Keratinocyte (primary cell): ENCODE results near the gene GPRIN2. TPM values are rescaled to one million over a fixed set of nuclear protein-coding genes. Genes with fewer than 3 reads are reported as not detected.

Experiments used
- DNase-seq: peaks from one replicate; pipeline ENCODE4 v3.0.0-alpha.2; 2011; ENCODE audit warnings: low read depth, missing footprints, low spot score
- FAIRE-seq: peaks from 2 replicates; lab custom pipeline; 2011; peaks lifted over from hg19 to GRCh38; lab: Jason Lieb, UNC
- H2AFZ ChIP-seq: 2 replicates; pipeline ENCODE4 v1.6.0; 2012; ENCODE audit warnings: low read length, control low read depth, inconsistent platforms; ENCODE audit not compliant: control insufficient read depth
- H3K27ac ChIP-seq: 2 replicates; pipeline ENCODE4 v1.5.1; 2011; ENCODE audit warnings: low read length; ENCODE audit not compliant: control insufficient read depth, insufficient read depth
- H3K27me3 ChIP-seq: 3 replicates; pipeline ENCODE4 v1.6.0; 2011; ENCODE audit warnings: low read length; ENCODE audit not compliant: control insufficient read depth, insufficient read depth; ENCODE audit errors: extremely low read depth
- H3K36me3 ChIP-seq, 2 experiments: 2 replicates in 1 of 2; 3 replicates in 1 of 2; pipeline ENCODE4 v1.5.1; 2011; ENCODE audit warnings: low read length in 2 of 2, mild to moderate bottlenecking in 1 of 2; ENCODE audit not compliant: control insufficient read depth in 2 of 2, insufficient read depth in 2 of 2; ENCODE audit errors: extremely low read depth in 1 of 2
- H3K4me1 ChIP-seq: 3 replicates; pipeline ENCODE4 v1.5.1; 2011; ENCODE audit warnings: low read length; ENCODE audit not compliant: control insufficient read depth, insufficient read depth; ENCODE audit errors: extremely low read depth
- H3K4me2 ChIP-seq: 3 replicates; pipeline ENCODE4 v1.6.0; 2011; ENCODE audit warnings: low read depth, low read length; ENCODE audit not compliant: control insufficient read depth, insufficient read depth; ENCODE audit errors: extremely low read depth
- H3K4me3 ChIP-seq, 3 experiments: fragments of 200-600 bp in 1 of 3; sonication (generic) in 1 of 3; 2 replicates in 2 of 3; 3 replicates in 1 of 3; pipeline ENCODE4 v1.5.1; 2011 to 2016; ENCODE audit warnings: low read length in 3 of 3, mild to moderate bottlenecking in 3 of 3, control low read depth in 2 of 3, inconsistent platforms in 1 of 3, low read depth in 1 of 3, mixed read lengths in 1 of 3, mixed run types in 1 of 3, moderate library complexity in 1 of 3; ENCODE audit not compliant: control insufficient read depth in 2 of 3, insufficient read depth in 2 of 3; ENCODE audit errors: extremely low read depth in 1 of 3
- H3K79me2 ChIP-seq: 2 replicates; pipeline ENCODE4 v1.6.0; 2012; ENCODE audit warnings: low read length; ENCODE audit not compliant: control insufficient read depth, insufficient read depth
- H3K9ac ChIP-seq: 3 replicates; pipeline ENCODE4 v1.6.0; 2011; ENCODE audit warnings: low read length; ENCODE audit not compliant: control insufficient read depth, insufficient read depth; ENCODE audit errors: extremely low read depth
- H3K9me1 ChIP-seq: 3 replicates; pipeline ENCODE4 v1.6.0; 2011; ENCODE audit warnings: low read length; ENCODE audit not compliant: control insufficient read depth, insufficient read depth; ENCODE audit errors: extremely low read depth
- H3K9me3 ChIP-seq: 2 replicates; pipeline ENCODE4 v1.5.1; 2012; ENCODE audit warnings: low read depth, low read length; ENCODE audit not compliant: control insufficient read depth
- H4K20me1 ChIP-seq: 3 replicates; pipeline ENCODE4 v1.6.0; 2011; ENCODE audit warnings: low read length; ENCODE audit not compliant: control insufficient read depth, insufficient read depth; ENCODE audit errors: extremely low read depth
- EZH2 ChIP-seq: IDR thresholded peaks from one replicate; pipeline ENCODE4 v1.6.1; 2012; ENCODE audit warnings: inconsistent platforms, mild to moderate bottlenecking, low read length, moderate library complexity
- dilution Hi-C: fragments of 300-500 bp; cut with MboI; formaldehyde crosslinking; loops from one replicate; pipeline ENCODE4 v1.7.0; 2020; ENCODE audit warnings: low sequenced_read_pairs; ENCODE audit not compliant: extremely low pct_ligation_motif_present
- polyA plus RNA-seq, 5 experiments: library from polyadenylated mRNA; depleted of rRNA in 3 of 5; stranded (reverse) in 3 of 5; stranded (forward) in 1 of 5; unstranded in 1 of 5; fragments of >200 nt; gene quantifications; 1 replicate in 1 of 5; 2 replicates in 3 of 5; 3 replicates in 1 of 5; pipeline versions ENCODE4 v1.2.1 to v1.2.3, GENCODE V29; 2011 to 2012; ENCODE audit warnings: missing spikeins in 2 of 5, low read depth in 1 of 5, low replicate concordance in 1 of 5
- TF ChIP-seq, protein P1 (sequence below), 3 experiments: IDR thresholded peaks in 1 of 3; conservative IDR thresholded peaks in 1 of 3; optimal IDR thresholded peaks in 1 of 3; 2 replicates in 2 of 3; 3 replicates in 1 of 3; pipeline versions ENCODE3 to v1.5.1; 2011; ENCODE audit warnings: low read length in 3 of 3, mild to moderate bottlenecking in 3 of 3, moderate library complexity in 2 of 3, control low read depth in 1 of 3, inconsistent platforms in 1 of 3; ENCODE audit not compliant: insufficient read depth in 2 of 3; ENCODE audit errors: extremely low read depth in 1 of 3

Gene GPRIN2
- polyA plus RNA-seq, 1 donor (not counting 4 experiments of a cell fraction or from before 2014, with no cell fraction given), result 0.08 TPM

DNA sequence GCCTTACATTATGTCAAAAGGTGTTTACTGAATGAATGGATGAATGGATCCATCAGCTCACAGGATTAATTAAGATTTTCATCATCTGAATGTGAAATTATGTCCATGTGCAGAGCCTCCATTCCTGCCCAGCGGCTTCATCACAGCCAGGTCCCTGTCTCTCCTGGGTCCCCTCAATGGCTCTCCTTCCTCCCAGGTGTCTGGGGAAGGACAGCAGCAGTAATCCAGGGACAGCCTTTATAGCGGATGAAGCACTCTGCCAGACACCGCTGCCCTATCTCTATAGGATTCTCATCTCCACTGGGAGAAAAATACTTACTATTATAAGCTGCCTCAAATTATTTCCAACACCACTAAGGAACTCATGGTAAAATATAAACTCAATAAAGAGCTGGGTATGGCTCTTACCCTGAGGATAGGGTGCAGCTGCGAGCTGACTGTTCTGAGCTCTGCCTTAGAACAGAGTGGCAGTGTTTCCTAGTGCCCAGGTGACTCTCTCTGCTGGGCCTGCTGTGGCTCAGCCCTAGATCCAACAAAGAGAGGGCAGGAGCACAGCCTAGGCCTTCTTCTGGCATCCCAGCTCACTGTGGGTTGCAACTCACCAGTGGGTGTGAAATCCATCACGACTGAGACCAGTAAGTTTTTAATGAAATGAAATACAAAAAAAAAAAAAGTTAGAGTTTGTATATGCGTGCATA, 38.3 kb downstream of the GPRIN2 start:
- no peaks in the 10 kb centered on the region for H3K9me1 ChIP-seq
- TF ChIP-seq EZH2, result no peak
- TF ChIP-seq, protein P1, sequence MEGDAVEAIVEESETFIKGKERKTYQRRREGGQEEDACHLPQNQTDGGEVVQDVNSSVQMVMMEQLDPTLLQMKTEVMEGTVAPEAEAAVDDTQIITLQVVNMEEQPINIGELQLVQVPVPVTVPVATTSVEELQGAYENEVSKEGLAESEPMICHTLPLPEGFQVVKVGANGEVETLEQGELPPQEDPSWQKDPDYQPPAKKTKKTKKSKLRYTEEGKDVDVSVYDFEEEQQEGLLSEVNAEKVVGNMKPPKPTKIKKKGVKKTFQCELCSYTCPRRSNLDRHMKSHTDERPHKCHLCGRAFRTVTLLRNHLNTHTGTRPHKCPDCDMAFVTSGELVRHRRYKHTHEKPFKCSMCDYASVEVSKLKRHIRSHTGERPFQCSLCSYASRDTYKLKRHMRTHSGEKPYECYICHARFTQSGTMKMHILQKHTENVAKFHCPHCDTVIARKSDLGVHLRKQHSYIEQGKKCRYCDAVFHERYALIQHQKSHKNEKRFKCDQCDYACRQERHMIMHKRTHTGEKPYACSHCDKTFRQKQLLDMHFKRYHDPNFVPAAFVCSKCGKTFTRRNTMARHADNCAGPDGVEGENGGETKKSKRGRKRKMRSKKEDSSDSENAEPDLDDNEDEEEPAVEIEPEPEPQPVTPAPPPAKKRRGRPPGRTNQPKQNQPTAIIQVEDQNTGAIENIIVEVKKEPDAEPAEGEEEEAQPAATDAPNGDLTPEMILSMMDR (optimal IDR thresholded peaks at IDR 0.05 in 1 of 3, IDR thresholded peaks at IDR 0.05 in 1 of 3, conservative IDR thresholded peaks at IDR 0.05 in 1 of 3; ENCODE audit: extremely low read depth in 1 of 3, insufficient read depth in 2 of 3, low read length in 3 of 3), result no peak
- H3K4me2 ChIP-seq, result no peak overlapping the region
- dilution Hi-C loops, result no loop called here
- no peak overlapping the region for H3K9ac ChIP-seq
- no peak overlapping the region for H3K4me3 ChIP-seq
- no peaks in the 10 kb centered on the region for H3K9me3 ChIP-seq
- H3K36me3 ChIP-seq, result no peaks in the 10 kb centered on the region
- H3K27ac ChIP-seq, result no peak overlapping the region
- H2AFZ ChIP-seq, result no peak overlapping the region
- H3K4me1 ChIP-seq, result peaks cover 21% of the 10 kb centered on the region
- H3K79me2 ChIP-seq, result no peaks in the 10 kb centered on the region
- peaks cover 8% of the 10 kb centered on the region for H3K27me3 ChIP-seq
- FAIRE-seq (no peak), DNase-seq (no peak)
- H4K20me1 ChIP-seq, result no peaks in the 10 kb centered on the region

DNA sequence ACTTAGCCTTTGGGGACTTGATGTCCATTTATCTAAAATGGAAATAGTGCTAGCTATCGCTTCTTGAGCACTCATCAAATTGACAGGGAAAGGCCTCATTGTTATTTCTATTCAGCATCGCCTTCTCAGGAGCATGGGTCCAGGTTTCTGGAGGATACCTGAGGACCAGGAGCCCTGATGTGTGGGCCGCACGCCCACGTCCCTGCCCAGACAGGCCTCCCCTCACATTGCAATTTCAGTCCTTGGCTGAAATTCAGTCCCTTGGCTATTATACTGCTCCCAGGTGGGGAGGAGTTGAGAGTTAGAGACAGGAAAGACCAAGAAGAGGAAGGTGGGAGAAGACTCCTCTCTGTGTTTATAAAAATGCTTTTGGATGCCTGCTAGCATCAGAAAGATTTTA, 38.9 kb downstream of the GPRIN2 start:
- Histone ChIP-seq H3K9ac (no peak overlapping the region), H3K4me2 (no peak overlapping the region), H2AFZ (no peak overlapping the region), H3K27ac (no peak overlapping the region), H3K4me1 (peaks cover 16% of the 10 kb centered on the region), H4K20me1 (no peaks in the 10 kb centered on the region), H3K79me2 (no peaks in the 10 kb centered on the region), H3K36me3 (no peaks in the 10 kb centered on the region), H3K27me3 (peaks cover 8% of the 10 kb centered on the region), H3K9me3 (no peaks in the 10 kb centered on the region), H3K9me1 (no peaks in the 10 kb centered on the region), H3K4me3 (no peak overlapping the region)
- TF ChIP-seq, protein P1 (optimal IDR thresholded peaks at IDR 0.05 in 1 of 3, IDR thresholded peaks at IDR 0.05 in 1 of 3, conservative IDR thresholded peaks at IDR 0.05 in 1 of 3; ENCODE audit: extremely low read depth in 1 of 3, insufficient read depth in 2 of 3, low read length in 3 of 3), result no peak
- no peak for TF ChIP-seq EZH2
- dilution Hi-C loops, result no loop called here
- DNase-seq, result no peak
- FAIRE-seq, result no peak
